Measurements from ENCODE around the gene MAGEB10.

DNA sequence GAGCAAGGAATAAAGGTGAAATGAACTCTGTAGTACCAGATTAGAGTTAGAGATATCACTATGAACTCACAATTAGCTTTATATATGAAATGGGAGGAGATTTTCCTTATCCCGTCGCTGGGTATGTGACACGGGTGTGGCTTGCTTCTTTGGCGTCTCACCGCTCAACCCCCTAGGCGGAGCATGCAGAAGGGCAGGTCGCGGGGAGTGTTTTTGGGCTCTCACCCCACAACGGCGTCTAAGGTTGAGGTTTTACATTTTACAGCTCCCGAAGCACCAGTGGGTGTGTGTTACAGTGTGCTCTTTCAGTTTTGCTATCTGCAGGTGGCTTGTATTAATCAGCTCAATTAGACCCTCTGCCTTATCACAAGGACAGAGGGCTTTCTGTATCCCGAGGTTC, 42.1 kb upstream of the MAGEB10 start:
- TF ChIP-seq EP300 (IDR thresholded peaks at IDR 0.05) (no peak), POLR2AphosphoS5 (IDR thresholded peaks at IDR 0.05) (no peak), POLR2A (IDR thresholded peaks at IDR 0.05) (no peak)
- TF ChIP-seq, protein P1, sequence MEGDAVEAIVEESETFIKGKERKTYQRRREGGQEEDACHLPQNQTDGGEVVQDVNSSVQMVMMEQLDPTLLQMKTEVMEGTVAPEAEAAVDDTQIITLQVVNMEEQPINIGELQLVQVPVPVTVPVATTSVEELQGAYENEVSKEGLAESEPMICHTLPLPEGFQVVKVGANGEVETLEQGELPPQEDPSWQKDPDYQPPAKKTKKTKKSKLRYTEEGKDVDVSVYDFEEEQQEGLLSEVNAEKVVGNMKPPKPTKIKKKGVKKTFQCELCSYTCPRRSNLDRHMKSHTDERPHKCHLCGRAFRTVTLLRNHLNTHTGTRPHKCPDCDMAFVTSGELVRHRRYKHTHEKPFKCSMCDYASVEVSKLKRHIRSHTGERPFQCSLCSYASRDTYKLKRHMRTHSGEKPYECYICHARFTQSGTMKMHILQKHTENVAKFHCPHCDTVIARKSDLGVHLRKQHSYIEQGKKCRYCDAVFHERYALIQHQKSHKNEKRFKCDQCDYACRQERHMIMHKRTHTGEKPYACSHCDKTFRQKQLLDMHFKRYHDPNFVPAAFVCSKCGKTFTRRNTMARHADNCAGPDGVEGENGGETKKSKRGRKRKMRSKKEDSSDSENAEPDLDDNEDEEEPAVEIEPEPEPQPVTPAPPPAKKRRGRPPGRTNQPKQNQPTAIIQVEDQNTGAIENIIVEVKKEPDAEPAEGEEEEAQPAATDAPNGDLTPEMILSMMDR (IDR thresholded peaks at IDR 0.05): no peak
